ENCODE measurements around the gene SCNN1G.

DNA sequence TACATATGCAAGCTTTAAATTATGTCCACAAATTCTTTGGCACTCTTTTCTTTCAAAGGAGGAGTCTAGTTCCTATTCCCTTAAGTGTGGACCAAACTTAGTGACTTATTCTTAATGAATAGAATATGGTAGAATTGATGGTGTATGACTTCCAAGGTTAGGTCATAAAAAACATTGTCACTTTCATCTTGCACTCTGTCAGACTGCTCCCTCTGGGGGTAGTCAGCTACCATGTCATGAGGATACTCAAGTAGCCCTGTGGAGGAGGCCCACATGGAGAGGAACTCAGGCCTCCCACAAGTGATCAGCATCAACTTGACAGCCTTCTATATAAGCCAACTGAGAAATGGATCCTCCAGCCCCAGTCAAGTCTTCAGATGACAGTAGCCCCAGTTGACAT, 61.6 kb downstream of the SCNN1G start:
- TF ChIP-seq, protein P1, sequence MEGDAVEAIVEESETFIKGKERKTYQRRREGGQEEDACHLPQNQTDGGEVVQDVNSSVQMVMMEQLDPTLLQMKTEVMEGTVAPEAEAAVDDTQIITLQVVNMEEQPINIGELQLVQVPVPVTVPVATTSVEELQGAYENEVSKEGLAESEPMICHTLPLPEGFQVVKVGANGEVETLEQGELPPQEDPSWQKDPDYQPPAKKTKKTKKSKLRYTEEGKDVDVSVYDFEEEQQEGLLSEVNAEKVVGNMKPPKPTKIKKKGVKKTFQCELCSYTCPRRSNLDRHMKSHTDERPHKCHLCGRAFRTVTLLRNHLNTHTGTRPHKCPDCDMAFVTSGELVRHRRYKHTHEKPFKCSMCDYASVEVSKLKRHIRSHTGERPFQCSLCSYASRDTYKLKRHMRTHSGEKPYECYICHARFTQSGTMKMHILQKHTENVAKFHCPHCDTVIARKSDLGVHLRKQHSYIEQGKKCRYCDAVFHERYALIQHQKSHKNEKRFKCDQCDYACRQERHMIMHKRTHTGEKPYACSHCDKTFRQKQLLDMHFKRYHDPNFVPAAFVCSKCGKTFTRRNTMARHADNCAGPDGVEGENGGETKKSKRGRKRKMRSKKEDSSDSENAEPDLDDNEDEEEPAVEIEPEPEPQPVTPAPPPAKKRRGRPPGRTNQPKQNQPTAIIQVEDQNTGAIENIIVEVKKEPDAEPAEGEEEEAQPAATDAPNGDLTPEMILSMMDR (conservative IDR thresholded peaks at IDR 0.05; ENCODE audit: low read depth, low read length) = peak; percentile 27; the same call in 1 of the 2 replicates
- no peak for TF ChIP-seq EZH2 (IDR thresholded peaks at IDR 0.05; ENCODE audit: low read length, unreplicated experiment)
